GM15510 (cell line): ENCODE measurements around the gene PLEKHM3.

Experiments
- POLR2A ChIP-seq: IDR thresholded peaks from 3 replicates; pipeline ENCODE4 v1.6.1; 2011; ENCODE audit warnings: borderline replicate concordance; ENCODE audit not compliant: insufficient read length; ENCODE audit errors: extremely low read depth

Gene PLEKHM3

DNA sequence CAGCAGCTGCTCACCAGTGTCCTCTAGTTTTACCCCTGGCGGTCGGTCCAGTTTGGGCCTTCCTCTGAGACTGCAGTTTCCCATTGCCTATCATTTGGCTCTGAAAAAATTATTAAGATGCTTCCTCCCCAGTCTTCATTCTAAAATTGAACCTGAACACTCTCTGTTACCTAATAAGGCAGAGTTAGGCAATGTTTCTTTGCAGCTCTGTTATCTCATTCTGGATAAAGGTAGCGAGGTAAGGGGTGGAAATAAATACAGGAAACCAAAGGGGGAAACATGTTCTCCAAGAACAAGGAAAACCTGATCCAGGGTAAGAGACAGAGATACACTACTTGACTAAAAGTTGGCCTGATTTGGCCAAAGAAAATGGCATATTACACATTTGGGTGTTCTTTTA is 164.6 kb downstream of the PLEKHM3 start:
- TF ChIP-seq POLR2A = no peak

DNA sequence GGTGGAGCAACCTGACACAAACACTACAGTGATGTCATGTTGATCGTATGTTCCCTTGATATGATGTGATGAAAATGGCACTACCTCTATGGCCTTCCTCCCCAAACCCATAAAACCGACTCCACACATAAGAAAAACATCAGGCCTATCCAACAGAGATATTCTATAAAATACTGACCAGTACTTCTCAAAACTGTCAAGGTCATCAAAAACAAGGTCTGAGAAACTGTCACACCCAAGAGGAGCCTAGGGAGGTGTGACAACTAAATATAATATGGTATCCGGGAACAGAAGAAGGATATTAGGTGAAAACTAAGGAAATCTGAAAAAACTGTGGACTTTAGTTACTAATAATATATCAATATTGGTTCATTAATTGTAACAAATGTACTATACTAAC is 169.7 kb downstream of the PLEKHM3 start:
- TF ChIP-seq POLR2A = no peak

DNA sequence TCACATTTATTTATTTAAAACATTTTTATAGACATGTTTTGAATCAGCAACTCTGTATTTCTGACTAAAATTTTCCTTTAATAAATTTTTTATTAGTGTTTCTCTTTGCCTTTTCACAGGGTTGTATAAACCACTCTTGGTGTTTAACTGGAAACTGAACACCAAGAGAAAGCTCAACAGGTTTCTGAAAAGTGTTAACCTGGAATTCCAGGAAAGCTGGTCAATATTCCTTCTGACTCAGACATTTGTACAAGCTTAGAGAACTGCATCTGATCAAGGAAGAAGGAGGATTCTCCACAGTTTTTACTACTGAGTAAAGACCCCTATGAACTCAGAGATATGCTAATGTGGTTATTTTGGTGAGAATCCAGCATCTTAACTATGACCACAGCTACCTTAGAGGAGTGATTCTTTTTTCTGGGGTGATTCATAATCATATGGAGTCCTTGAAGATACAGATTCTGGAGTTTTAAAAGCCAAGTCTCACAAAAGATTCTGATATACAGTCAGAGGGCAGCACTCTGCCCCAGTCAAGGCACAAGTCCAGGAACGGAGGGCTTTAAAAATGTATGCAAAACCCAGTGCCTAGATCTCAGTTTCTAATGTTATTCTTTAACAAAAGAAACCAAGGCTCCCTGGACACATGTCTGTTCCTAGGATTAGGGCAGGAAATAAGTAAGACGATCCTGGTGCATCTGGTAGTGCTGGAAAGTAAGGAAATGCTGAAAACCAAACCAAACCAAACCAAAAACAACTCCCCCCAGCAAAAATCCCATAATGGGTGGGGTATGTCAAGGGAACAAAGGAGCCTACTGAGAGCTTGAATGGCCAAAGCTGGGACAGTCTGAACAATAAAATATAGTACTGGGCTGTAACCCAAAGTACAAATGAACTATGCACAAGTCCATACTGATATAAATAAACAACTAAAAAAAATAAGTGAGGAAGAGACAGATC is 170.6 kb downstream of the PLEKHM3 start:
- TF ChIP-seq POLR2A = no peak

DNA sequence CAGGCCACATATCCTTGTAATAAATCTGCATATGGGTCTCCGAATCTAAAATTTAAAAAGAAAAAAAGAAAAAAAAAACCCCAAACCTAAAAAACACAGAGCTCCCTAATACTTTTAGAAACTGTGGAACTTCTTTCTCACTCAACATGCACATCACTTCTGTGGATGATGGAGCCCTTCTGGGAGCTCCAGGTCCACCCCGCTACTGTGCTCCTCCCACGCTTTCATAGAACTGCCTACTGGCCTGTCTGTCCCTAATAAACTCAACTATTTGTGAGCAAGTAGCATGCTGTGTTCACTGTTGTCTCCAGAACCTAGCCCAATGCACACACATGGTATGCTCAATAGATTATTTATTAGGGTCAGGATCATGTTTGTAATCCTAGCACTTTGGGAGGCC is 172.5 kb downstream of the PLEKHM3 start:
- TF ChIP-seq POLR2A = no peak

DNA sequence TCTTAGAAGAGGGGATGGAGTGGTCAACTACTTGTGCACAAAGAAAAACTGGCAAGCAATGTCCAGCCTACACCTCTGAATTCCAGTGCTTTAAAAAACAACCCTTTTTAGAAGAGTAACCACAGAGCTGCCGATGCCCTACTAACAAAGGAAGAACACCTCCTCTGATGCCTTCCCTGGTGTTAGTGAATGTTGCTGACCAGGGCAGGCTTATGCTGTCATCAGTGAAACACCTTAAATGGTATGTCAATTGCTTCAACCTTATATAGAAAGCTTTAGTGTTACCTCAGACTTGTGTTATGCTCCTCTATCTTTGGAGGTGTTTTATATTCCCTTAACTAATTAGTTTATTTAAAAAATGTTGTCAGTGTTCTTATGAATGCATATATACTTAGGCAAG is 175.9 kb downstream of the PLEKHM3 start:
- TF ChIP-seq POLR2A = no peak

DNA sequence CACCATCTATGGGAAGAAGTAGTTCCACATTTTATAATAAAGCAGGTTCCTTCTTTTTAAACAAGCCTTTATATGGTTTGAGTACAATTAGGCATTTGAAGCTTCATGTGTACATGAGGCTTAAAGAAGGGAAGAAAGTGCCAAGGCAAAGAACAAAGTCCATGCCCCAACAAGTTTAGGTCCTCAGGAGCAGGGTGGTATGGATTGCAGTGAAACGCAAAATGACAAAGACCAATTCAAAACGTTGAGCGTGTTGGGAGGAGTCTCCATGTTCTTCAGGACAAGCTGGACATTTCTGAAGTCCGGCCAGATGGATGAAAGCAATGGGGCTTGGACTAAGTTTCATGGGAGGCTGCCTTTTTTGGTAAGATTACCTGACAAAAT is 176.8 kb downstream of the PLEKHM3 start:
- no peak for TF ChIP-seq POLR2A

DNA sequence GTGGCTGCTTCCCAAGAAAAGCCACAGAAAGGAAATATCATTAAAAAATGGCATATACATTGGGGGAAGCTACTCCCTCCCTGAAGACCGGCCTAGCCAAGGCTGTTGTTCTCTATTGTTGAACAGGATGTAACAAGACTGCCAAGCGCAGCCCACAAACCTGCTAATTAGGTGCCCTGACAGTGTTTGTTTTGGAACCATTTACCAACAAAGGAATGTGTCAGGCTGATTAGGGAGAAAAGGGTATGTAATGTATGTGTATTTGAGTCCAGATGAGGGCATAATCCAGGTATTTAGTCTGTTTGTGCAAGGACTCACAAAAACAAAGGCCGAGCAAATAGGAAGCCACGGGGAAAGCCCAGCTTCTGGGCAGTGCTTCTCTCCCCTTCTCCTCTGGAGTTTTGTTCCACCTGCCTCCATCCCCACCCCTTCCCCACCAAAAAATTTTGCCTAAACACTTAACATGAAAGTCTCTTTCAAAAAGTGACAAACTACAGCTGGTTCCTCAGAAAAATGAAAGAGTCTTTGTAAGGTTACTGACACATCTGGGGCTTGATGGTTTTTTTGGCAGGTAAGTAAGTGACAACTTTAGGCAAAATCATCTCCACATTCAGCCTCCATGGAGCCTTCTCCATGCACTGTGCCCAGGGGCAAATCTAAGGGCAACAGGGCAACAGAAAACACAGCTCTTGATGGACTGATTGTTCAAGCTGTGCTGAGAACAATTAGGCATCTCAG is 177.4 kb downstream of the PLEKHM3 start:
- TF ChIP-seq POLR2A = no peak

DNA sequence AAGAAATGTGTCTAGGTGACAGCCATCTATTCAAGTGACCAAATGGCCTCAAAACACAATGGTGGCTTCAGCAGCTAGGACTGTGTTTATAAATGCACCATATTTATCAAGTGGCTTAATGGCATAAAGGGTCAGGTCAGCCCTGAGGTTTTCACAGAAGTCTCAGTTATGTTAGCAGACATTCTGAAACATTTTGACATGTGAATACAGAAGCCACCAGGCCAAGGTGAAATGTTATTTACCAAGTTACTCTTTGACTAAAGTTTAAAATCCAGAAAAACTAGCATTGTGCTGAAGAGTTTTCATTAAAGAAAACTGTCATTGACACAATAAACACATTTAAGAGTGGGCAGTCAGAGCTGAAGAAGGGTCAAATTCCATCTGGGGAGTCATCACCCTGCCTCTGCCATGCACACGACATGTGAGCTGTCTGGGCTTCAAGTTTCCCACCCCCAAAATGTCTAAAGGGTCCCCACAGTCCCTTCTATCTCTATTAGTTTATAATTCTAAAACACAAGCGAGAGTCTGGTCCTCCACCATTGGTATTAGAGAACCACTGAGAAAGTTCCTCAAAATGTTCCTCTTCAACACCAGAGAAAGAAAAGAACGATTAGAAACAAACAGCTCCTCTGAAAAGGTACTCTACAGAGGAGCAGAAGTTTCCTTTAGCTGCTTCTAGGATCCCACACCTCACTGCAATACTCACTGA is 178.1 kb downstream of the PLEKHM3 start:
- no peak for TF ChIP-seq POLR2A

DNA sequence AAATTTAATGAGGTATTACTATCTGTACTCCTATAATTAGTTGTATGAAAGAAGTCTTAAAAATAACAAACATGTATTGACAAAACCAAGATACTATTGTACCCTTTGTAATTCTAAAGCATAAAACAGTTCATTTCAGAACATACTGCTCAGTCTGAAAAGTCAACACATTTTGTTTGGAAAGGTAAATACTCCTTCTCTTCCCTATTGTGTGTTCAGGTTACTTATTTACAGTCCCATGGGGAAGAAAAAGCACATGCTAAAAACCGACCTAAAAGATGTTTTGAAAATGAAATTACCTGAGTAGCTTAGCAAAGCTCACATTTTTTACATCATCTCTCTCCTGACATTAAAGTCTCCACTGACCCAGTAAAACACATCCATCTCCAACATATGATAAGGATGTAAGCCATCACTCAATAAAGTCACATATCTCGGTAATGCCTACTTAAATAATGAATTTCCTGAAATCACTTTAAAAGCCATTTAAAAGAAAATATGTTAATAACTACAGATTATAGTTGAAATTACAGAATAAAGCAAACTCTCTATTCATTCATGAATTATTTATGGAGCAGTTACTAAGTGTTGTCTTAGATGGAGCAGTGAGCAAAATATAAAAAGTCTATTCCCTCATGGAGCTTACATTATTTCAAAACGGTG is 180.0 kb downstream of the PLEKHM3 start:
- TF ChIP-seq POLR2A = no peak

DNA sequence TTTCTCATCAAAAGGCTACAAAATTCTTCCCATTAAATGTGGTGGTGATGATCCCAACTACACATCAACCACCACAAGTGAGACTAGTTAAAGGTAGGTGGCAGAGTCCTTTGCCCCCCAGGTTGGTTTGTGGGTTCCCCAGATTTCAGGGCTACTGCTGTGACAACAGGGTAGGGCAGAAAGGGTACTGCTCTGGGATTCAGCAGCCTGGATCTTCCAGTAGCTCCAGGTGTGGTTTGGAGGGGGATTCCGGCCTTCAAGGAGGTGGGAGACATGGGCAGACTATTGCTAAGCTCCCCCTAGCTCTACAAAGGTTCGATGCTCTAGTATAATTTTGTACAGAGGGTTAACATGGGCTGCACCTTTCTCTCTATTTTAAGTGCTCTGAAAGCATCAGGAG is 180.7 kb downstream of the PLEKHM3 start:
- TF ChIP-seq POLR2A = no peak

DNA sequence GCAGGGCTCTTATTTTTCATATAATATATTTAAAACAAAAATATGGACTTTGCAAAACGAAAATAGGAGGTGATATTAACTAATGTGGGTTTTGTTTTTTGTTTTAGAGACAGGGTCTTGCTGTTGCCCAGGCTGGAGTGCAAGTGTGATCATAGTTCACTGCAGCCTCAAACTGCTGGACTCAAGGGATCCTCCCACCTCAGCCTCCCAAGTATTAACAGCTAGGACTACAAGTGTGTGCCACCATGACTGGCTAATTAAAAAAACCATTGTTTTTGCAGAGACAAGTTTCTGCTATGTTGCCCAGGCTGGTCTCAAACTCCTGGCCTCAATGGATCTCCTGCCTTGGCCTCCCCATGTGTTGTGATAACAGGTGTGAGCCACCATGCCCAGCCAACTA is 185.2 kb downstream of the PLEKHM3 start:
- no peak for TF ChIP-seq POLR2A

DNA sequence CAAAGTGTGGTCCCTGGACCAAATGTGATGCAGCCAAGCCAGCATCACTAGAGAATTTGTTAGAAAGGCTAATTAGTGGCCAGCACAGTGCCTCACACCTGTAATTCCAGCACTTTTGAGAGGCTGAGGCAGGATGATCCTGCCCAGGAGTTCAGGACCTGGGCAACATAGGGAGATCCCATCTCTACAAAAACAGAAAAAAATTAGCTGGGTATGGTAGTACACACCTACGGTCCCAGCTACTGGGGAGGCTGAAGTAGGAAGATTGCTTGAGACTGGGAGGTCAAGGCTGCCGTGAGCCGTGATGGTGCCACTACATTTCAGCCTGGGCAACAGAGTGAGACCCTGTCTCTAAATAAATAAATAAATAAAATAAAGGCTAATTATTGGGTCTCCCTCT is 185.8 kb downstream of the PLEKHM3 start:
- TF ChIP-seq POLR2A = no peak

DNA sequence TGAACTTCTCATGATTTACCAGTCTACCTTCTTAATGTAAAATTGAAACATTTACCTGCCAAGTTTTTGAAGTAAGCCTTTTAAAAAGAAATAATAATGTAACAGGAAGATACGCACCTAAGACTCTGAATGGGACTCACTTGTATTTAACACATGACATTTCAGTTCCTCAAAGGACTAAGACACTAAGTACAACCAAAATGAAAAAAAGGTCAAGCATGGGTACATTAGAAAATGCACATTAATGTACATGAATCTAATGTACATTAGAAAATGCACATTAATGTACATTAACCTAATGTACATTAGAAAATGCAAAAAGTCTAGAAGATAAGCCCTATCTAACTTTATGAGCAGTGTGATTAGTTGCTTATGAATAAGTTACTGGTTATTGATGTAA is 186.3 kb downstream of the PLEKHM3 start:
- no peak for TF ChIP-seq POLR2A

DNA sequence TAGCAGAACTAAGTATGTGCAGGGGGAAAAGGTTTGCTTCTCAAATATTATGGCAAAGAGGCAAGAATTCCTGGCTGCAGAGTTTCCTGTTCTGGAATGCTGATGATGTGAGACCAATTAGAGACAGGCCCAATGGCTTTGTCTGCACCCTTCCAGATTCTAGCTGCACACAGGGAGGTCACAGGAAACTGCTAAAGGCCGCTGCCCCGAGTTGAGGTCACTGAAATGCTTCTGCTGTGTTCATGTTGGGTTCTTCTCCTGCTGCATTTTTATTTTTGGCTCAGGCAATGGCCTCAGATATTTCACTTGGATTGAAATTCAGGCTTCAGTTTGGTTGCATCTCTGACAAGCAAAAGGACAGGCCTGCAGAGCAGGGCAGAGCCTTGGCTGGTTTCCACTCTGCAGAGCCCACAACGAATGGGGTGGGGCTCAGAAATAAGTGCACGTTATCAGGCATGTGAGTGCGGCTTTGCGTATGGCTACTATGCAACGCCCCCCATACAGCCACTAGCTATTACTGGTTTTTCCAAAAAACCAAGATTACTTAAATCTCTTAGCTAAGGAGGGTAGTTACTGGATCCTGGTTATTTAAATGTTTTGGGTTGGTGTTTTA is 188.7 kb downstream of the PLEKHM3 start:
- no peak for TF ChIP-seq POLR2A
